ENCODE data around the gene CCDC192. TPM values are rescaled to one million over a fixed set of nuclear protein-coding genes. Genes with fewer than 3 reads are reported as not detected.

The CCDC192 gene
- total RNA-seq, 1 donor from 2014 or later: not detected

- no peak overlapping the region for H3K27ac Mint-ChIP-seq (ENCODE audit: unreplicated experiment)
- no peaks in the 10 kb centered on the region for H3K9me3 Mint-ChIP-seq (ENCODE audit: low read depth)
- no peak for TF ChIP-seq CTCF (IDR thresholded peaks at IDR 0.05)
- DNase-seq (ENCODE audit: low spot score): no peak
- H3K4me1 Mint-ChIP-seq (ENCODE audit: low read depth): no peaks in the 10 kb centered on the region
- H3K36me3 Mint-ChIP-seq (ENCODE audit: low read depth): no peaks in the 10 kb centered on the region
- no peaks in the 10 kb centered on the region for H3K27me3 Mint-ChIP-seq (ENCODE audit: low read depth)
- H3K4me3 Mint-ChIP-seq (ENCODE audit: unreplicated experiment): no peak overlapping the region
Measured at GRCh38 chr5:127830829-127831598, 127.8 kb downstream of the CCDC192 start.

- Mint-ChIP-seq H3K4me1 (ENCODE audit: low read depth) (no peaks in the 10 kb centered on the region), H3K36me3 (ENCODE audit: low read depth) (no peaks in the 10 kb centered on the region), H3K27ac (ENCODE audit: unreplicated experiment) (no peak overlapping the region), H3K9me3 (ENCODE audit: low read depth) (no peaks in the 10 kb centered on the region), H3K27me3 (ENCODE audit: low read depth) (no peaks in the 10 kb centered on the region), H3K4me3 (ENCODE audit: unreplicated experiment) (no peak overlapping the region)
- TF ChIP-seq CTCF (IDR thresholded peaks at IDR 0.05): no peak
- DNase-seq (ENCODE audit: low spot score): no peak
Measured at GRCh38 chr5:127832067-127832466, 128.9 kb downstream of the CCDC192 start.

- H3K27me3 Mint-ChIP-seq (ENCODE audit: low read depth): no peaks in the 10 kb centered on the region
- no peak overlapping the region for H3K27ac Mint-ChIP-seq (ENCODE audit: unreplicated experiment)
- H3K36me3 Mint-ChIP-seq (ENCODE audit: low read depth): no peaks in the 10 kb centered on the region
- H3K4me3 Mint-ChIP-seq (ENCODE audit: unreplicated experiment): no peak overlapping the region
- peaks cover 7% of the 10 kb centered on the region for H3K4me1 Mint-ChIP-seq (ENCODE audit: low read depth)
- no peak for TF ChIP-seq CTCF (IDR thresholded peaks at IDR 0.05)
- DNase-seq (ENCODE audit: low spot score): no peak
- H3K9me3 Mint-ChIP-seq (ENCODE audit: low read depth): no peaks in the 10 kb centered on the region
Measured at GRCh38 chr5:127834094-127834531, 130.9 kb downstream of the CCDC192 start.

GRCh38 chr5:127834554-127834953 is 131.4 kb downstream of the CCDC192 start:
- no peak for TF ChIP-seq CTCF (IDR thresholded peaks at IDR 0.05)
- Mint-ChIP-seq H3K27me3 (ENCODE audit: low read depth) (no peaks in the 10 kb centered on the region), H3K36me3 (ENCODE audit: low read depth) (no peaks in the 10 kb centered on the region), H3K27ac (ENCODE audit: unreplicated experiment) (no peak overlapping the region), H3K4me3 (ENCODE audit: unreplicated experiment) (no peak overlapping the region), H3K9me3 (ENCODE audit: low read depth) (no peaks in the 10 kb centered on the region), H3K4me1 (ENCODE audit: low read depth) (peaks cover 7% of the 10 kb centered on the region)
- no peak for DNase-seq (ENCODE audit: low spot score)

GRCh38 chr5:127838661-127839060 is 135.5 kb downstream of the CCDC192 start:
- H3K4me3 Mint-ChIP-seq (ENCODE audit: unreplicated experiment): no peak overlapping the region
- no peaks in the 10 kb centered on the region for H3K27me3 Mint-ChIP-seq (ENCODE audit: low read depth)
- TF ChIP-seq CTCF (IDR thresholded peaks at IDR 0.05): no peak
- H3K4me1 Mint-ChIP-seq (ENCODE audit: low read depth): peaks cover 7% of the 10 kb centered on the region
- no peak overlapping the region for H3K27ac Mint-ChIP-seq (ENCODE audit: unreplicated experiment)
- H3K36me3 Mint-ChIP-seq (ENCODE audit: low read depth): no peaks in the 10 kb centered on the region
- H3K9me3 Mint-ChIP-seq (ENCODE audit: low read depth): no peaks in the 10 kb centered on the region
- no peak for DNase-seq (ENCODE audit: low spot score)

Measured in chondrocyte (in vitro differentiated cells).